Activated naive CD4-positive, alpha-beta T cell treated with anti-CD3 and anti-CD28 coated beads, Interleukin-2, amount 50 U/mL, for 24 hours (primary cell): ENCODE measurements around the gene ATG4D.
"Not testable (repeated sequence)": the region's sequence is repeated elsewhere in the genome, so short reads cannot be mapped to it uniquely, and the experiment has no call there.

Experiments used
- H3K27ac Mint-ChIP-seq: one replicate; pipeline ENCODE4 v1.8.0; 2021; ENCODE audit warnings: mild to moderate bottlenecking, mixed read lengths
- H3K27me3 Mint-ChIP-seq: one replicate; pipeline ENCODE4 v1.8.0; 2021; ENCODE audit warnings: mixed read lengths
- H3K36me3 Mint-ChIP-seq: one replicate; pipeline ENCODE4 v1.8.0; 2021; ENCODE audit warnings: mixed read lengths
- H3K4me1 Mint-ChIP-seq: one replicate; pipeline ENCODE4 v1.8.0; 2021; ENCODE audit warnings: mixed read lengths
- H3K4me3 Mint-ChIP-seq: one replicate; pipeline ENCODE4 v1.8.0; 2021; ENCODE audit warnings: mild to moderate bottlenecking, mixed read lengths
- H3K9me3 Mint-ChIP-seq: one replicate; pipeline ENCODE4 v1.8.0; 2021; ENCODE audit warnings: mixed read lengths

ATG4D gene

DNA sequence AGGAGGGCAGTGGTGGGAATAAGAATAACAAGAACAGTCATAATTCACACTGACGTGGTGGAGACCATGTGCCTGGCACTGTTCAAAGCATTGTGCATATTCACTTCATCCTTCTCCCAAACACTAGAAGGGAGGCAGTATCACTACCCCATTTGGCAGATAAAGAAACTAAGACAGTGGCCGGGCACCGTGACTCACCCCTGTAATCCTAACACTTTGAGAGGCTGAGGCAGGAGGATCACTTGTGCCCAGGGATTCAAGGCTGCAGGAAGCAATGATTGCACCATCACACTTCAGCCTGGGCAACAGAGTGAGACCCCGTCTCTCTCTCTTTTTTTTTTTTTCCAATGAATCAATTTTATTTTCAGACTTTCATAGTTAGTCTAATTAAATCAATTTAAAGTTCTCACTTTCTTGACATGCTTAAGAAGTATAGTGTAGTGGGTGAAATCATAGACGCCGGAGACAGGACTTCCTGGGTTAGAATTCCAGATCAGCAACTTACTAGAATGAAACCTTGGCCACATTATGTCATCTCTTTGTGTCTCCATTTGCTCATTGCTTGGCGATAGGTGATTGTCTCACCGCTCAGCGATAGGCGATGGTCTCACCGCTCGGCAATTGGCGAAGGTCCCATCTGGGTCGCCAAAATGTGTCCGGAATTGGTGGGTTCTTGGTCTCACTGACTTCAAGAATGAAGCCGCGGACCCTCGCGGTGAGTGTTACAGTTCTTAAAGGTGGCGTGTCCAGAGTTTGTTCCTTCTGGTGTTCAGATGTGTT is 5.3 kb upstream of the ATG4D start:
- Mint-ChIP-seq H3K4me1 (peaks cover 10% of the 10 kb centered on the region), H3K27me3 (peaks cover 6% of the 10 kb centered on the region), H3K36me3 (no peaks in the 10 kb centered on the region), H3K27ac (no peak overlapping the region), H3K9me3 (no peaks in the 10 kb centered on the region), H3K4me3 (no peak overlapping the region)

DNA sequence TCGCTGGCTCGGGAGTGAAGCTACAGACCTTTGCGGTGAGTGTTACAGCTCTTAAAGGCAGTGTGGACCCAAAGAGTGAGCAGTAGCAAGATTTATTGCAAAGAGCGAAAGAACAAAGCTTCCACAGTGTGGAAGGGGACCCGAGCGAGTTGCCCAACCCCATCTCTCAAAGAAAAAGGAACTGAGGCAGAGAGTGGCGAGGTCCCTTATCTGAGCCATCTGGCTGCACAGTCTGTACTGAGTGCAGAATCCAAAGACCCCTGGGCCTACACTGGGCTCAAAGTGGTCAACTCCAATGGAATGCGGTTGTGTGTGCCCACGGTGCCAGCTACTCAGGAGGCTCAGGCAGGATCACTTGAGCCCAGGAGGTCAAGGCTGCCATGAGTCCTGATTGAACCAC is 4.7 kb upstream of the ATG4D start:
- H3K27ac Mint-ChIP-seq, H3K27me3 Mint-ChIP-seq, H3K36me3 Mint-ChIP-seq, H3K4me3 Mint-ChIP-seq, H3K9me3 Mint-ChIP-seq: not testable (repeated sequence)
- H3K4me1 Mint-ChIP-seq: peaks cover 11% of the 10 kb centered on the region

- peaks cover 3% of the 10 kb centered on the region for H3K27me3 Mint-ChIP-seq
- no peaks in the 10 kb centered on the region for H3K9me3 Mint-ChIP-seq
- H3K27ac Mint-ChIP-seq: peak overlapping the region; percentile 12
- H3K4me1 Mint-ChIP-seq: peaks cover 20% of the 10 kb centered on the region
- no peaks in the 10 kb centered on the region for H3K36me3 Mint-ChIP-seq
- H3K4me3 Mint-ChIP-seq: peak overlapping the region; percentile 76
Measured at GRCh38 chr19:10543059-10543419, 665 bp upstream of the ATG4D start.

GRCh38 chr19:10544242-10544752 is 593 bp downstream of the ATG4D start:
- H3K27me3 Mint-ChIP-seq: no peaks in the 10 kb centered on the region
- no peaks in the 10 kb centered on the region for H3K9me3 Mint-ChIP-seq
- no peaks in the 10 kb centered on the region for H3K36me3 Mint-ChIP-seq
- H3K4me3 Mint-ChIP-seq: peak overlapping the region; percentile 90
- H3K27ac Mint-ChIP-seq: peak overlapping the region; percentile 85
- H3K4me1 Mint-ChIP-seq: peaks cover 20% of the 10 kb centered on the region

GRCh38 chr19:10544753-10545251 is 1.1 kb downstream of the ATG4D start:
- H3K36me3 Mint-ChIP-seq: no peaks in the 10 kb centered on the region
- peak overlapping the region; percentile 90 for H3K4me3 Mint-ChIP-seq

DNA sequence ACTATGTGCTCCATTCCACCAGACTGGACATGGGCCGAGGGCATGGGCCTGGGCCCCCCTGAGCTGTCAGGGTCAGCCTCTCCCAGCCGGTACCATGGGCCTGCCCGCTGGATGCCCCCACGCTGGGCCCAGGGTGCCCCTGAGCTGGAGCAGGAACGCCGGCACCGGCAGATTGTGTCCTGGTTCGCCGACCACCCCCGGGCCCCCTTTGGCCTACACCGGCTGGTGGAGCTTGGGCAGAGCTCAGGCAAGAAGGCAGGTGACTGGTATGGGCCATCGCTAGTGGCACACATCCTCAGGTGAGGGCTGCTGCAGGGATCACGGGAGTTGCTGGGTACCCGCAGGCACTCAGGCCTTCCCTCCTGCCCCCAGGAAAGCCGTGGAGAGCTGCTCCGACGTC is 3.1 kb downstream of the ATG4D start:
- no peak overlapping the region for H3K27ac Mint-ChIP-seq
- no peak overlapping the region for H3K4me3 Mint-ChIP-seq
- peaks cover 4% of the 10 kb centered on the region for H3K36me3 Mint-ChIP-seq
- peaks cover 24% of the 10 kb centered on the region for H3K4me1 Mint-ChIP-seq
- H3K27me3 Mint-ChIP-seq: no peaks in the 10 kb centered on the region
- H3K9me3 Mint-ChIP-seq: no peaks in the 10 kb centered on the region

More at GRCh38 chr19:10544753-10545251, 1.1 kb downstream of the ATG4D start:
- Mint-ChIP-seq H3K27ac (peak overlapping the region; percentile 85), H3K9me3 (no peaks in the 10 kb centered on the region), H3K4me1 (peaks cover 20% of the 10 kb centered on the region), H3K27me3 (no peaks in the 10 kb centered on the region)

DNA sequence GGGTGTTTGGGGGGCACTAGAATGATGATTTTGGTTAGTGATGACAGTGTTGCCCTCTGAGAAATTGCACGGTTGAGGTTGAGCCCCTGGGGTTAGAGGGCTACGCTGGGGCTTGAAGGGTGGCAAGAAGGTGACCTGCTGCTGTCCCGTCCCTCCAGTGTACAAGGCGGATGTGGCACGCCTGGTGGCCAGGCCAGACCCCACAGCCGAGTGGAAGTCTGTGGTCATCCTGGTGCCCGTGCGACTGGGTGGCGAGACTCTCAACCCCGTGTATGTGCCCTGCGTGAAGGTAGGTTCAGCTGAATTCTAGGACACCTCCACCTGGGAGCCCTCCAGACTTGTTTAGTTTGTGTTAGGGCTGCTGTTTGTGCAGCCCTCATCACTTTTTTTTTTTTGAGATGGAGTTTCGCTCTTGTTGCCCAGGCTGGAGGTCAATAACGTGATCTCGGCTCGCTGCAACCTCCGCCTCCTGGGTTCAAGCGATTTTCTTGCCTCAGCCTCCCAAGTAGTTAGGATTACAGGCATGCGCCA is 5.1 kb downstream of the ATG4D start:
- H3K4me3 Mint-ChIP-seq: no peak overlapping the region

DNA sequence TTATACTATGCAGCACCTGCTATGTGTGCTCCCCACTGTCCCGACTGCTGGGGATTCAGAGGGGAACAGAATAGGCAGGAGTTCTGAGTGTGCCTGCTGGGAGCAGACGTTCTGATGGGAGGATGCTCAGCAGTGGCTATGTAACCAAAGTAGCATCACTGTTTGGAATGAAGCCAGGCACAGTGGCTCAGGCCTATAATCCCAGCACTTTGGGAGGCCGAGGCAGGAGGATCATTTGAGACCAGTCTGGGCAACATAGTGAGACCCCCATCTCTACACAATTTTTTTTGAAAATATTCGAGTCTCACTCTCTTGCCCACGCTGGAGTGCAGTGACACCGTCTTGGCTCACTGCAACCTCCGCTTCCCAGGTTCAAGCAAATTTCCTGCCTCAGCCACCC is 6.0 kb downstream of the ATG4D start:
- Mint-ChIP-seq H3K4me3 (no peak overlapping the region), H3K27ac (no peak overlapping the region), H3K36me3 (peaks cover 4% of the 10 kb centered on the region), H3K4me1 (peaks cover 42% of the 10 kb centered on the region), H3K27me3 (no peaks in the 10 kb centered on the region), H3K9me3 (no peaks in the 10 kb centered on the region)

More for the DNA sequence above, 5.1 kb downstream of the ATG4D start:
- Mint-ChIP-seq H3K27me3 (no peaks in the 10 kb centered on the region), H3K27ac (no peak overlapping the region), H3K36me3 (peaks cover 4% of the 10 kb centered on the region), H3K9me3 (no peaks in the 10 kb centered on the region), H3K4me1 (peaks cover 37% of the 10 kb centered on the region)

- Mint-ChIP-seq H3K36me3 (peaks cover 4% of the 10 kb centered on the region), H3K27ac (no peak overlapping the region)
Measured at GRCh38 chr19:10550336-10550735, 6.6 kb downstream of the ATG4D start.

GRCh38 chr19:10551006-10551405 is 7.3 kb downstream of the ATG4D start:
- peaks cover 47% of the 10 kb centered on the region for H3K4me1 Mint-ChIP-seq
- H3K4me3 Mint-ChIP-seq, H3K27me3 Mint-ChIP-seq, H3K36me3 Mint-ChIP-seq, H3K9me3 Mint-ChIP-seq: not testable (repeated sequence)
- peak overlapping the region; percentile 76 for H3K27ac Mint-ChIP-seq

More at GRCh38 chr19:10550336-10550735, 6.6 kb downstream of the ATG4D start:
- Mint-ChIP-seq H3K27me3 (no peaks in the 10 kb centered on the region), H3K4me1 (peaks cover 42% of the 10 kb centered on the region), H3K9me3 (no peaks in the 10 kb centered on the region), H3K4me3 (no peak overlapping the region)

DNA sequence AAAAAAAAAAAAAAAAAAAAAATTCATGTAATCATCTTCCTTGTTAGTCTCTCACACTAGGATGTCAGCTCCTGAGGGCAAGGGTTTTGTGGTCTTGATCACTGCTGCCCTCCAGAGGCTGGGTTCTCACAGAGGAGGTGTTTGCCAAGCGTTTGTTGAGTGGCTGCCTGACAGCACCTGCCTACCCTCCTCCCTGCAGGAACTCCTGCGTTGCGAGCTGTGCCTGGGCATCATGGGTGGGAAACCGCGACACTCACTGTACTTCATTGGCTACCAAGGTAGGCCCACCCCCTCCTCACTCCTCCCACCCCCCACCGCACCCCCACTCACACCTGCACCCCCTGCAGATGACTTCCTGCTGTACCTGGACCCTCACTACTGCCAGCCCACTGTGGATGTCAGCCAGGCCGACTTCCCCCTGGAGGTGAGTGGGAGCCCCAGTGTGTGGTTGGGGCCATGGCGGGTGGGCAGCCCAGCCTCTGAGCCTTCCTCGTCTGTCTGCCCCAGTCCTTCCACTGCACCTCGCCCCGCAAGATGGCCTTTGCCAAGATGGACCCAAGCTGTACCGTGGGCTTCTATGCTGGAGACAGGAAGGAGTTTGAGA is 8.1 kb downstream of the ATG4D start:
- Mint-ChIP-seq H3K36me3 (peaks cover 5% of the 10 kb centered on the region), H3K4me3 (no peak overlapping the region), H3K4me1 (peaks cover 51% of the 10 kb centered on the region), H3K27ac (peak overlapping the region; percentile 46), H3K27me3 (no peaks in the 10 kb centered on the region), H3K9me3 (no peaks in the 10 kb centered on the region)

GRCh38 chr19:10552510-10553053 is 8.9 kb downstream of the ATG4D start:
- Mint-ChIP-seq H3K27ac (peak overlapping the region; percentile 35), H3K9me3 (no peaks in the 10 kb centered on the region), H3K36me3 (peaks cover 5% of the 10 kb centered on the region), H3K4me1 (peaks cover 51% of the 10 kb centered on the region), H3K4me3 (no peak overlapping the region), H3K27me3 (no peaks in the 10 kb centered on the region)

GRCh38 chr19:10553087-10553667 is 9.5 kb downstream of the ATG4D start:
- peak overlapping the region; percentile 39 for H3K4me3 Mint-ChIP-seq
- H3K27ac Mint-ChIP-seq: peak overlapping the region; percentile 68
- peaks cover 5% of the 10 kb centered on the region for H3K36me3 Mint-ChIP-seq
- H3K4me1 Mint-ChIP-seq: peaks cover 51% of the 10 kb centered on the region
- no peaks in the 10 kb centered on the region for H3K9me3 Mint-ChIP-seq
- no peaks in the 10 kb centered on the region for H3K27me3 Mint-ChIP-seq

DNA sequence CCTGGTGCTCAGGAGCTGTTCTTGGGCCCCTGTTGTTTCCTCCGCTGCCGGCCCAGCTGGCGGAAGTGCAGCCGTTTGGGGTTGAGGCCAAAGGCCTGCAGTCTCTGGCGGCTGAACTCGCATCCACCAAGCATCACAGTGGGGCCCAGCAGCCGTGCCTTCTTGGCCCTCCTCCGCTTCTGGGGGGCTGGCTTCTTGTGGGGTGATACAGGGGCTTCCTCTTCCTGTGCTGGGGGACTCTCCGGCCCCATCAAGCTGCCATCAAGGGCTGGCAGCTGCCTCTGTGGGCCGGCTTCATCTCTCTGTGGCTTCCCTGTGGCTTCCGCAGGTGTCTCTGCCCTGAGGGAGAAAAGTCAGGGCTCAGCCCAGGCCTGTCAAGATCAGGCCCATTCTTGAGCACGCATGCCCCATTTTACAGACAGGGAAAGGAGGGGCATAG is 10.3 kb downstream of the ATG4D start:
- Mint-ChIP-seq H3K27me3 (no peaks in the 10 kb centered on the region), H3K4me1 (peaks cover 51% of the 10 kb centered on the region), H3K36me3 (peaks cover 5% of the 10 kb centered on the region), H3K9me3 (no peaks in the 10 kb centered on the region), H3K4me3 (peak overlapping the region; percentile 49), H3K27ac (peak overlapping the region; percentile 76)

DNA sequence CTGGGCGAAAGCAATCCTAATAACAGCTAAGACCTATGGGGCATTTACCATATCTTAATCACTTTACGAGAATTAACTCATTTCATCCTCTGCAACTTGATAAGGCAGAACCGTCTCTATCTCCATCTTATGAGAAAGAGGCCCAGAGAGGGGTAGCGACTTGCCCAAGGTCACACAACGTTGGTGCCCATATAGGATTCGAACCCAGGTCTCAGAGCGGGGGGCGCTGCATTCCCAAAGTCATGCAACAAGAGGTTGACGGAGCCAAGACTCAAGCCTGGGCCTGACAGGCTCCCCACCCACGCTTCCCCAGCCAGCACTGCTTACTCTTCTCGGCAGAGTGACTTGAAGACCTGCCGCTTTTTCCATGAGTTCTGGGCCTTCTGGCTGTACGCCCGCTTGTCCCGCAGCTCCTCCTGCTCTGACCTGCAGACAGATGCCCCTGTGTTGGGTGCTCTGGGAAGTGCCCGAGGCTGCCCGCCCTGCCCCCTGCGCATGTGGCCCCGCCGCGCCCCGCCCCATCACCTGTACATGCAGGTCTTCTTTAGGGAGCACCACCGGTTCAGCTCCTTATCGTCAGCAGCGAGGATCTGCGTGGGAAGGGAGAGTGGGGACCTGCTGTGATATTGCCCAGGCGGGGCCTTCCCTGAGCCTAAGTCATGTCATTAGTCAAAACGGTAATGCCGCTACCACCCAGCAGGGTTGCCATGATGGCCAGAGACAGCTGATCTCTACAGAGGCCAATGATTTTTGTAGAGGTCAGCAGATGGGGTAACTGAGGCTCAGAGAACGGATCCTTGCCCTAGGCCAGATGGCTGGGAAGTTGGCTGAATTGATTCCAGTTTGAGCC is 11.3 kb downstream of the ATG4D start:
- peak overlapping the region; percentile 49 for H3K4me3 Mint-ChIP-seq
- H3K27ac Mint-ChIP-seq: no peak overlapping the region
- H3K27me3 Mint-ChIP-seq: no peaks in the 10 kb centered on the region
- peaks cover 51% of the 10 kb centered on the region for H3K4me1 Mint-ChIP-seq
- H3K9me3 Mint-ChIP-seq: no peaks in the 10 kb centered on the region
- H3K36me3 Mint-ChIP-seq: peaks cover 7% of the 10 kb centered on the region
